ENCODE results near the gene TMPRSS3.

Gene TMPRSS3

DNA sequence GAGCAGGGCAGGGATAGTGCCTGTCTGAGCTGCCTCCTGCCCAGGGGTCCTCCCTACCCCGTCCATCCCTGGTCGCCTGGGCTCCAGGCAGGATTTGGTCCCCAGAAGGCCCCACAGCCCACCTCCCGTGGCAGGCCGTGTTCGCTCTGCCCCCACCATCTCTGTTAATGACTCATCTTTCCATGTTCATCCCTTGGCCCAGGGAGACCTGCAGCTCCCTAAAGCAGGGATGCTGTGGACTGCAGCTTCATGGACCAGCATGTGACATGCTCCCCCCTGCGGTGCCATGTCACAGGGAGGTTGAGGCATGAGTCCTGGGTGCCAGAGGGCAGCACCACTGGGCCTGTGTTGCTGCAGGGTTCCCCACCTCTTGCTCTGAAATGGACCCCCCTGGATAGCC lies 34.7 kb upstream of the TMPRSS3 start:
- FAIRE-seq (no peak), DNase-seq (ENCODE audit: insufficient read length, low spot score) (no peak)
- TF ChIP-seq SPI1 (IDR thresholded peaks at IDR 0.05; ENCODE audit: low read depth, low read length) (no peak), POLR2AphosphoS5 (IDR thresholded peaks at IDR 0.05; ENCODE audit: low read depth, low read length) (no peak), POU2F2 (IDR thresholded peaks at IDR 0.05; ENCODE audit: low read depth, low read length) (no peak)

DNA sequence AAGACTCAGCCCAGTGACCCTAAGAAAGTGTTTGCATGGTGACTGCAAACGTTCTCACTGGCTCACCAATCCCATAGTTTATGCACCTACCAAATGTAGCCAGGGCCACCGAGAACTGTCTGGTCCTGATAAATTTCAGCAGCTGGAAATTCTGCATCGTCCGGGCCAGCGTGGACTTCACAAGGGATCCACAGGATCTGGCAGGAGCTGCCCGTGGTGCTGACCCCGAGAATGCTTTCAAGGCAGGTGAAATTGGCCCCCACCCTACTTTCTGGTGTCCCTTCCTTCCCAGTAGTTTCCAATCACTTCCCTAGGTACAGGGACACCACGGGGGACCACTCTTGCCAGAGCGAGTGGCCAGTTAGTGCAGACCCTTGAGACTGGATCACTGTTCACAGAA lies 34.0 kb upstream of the TMPRSS3 start:
- DNase-seq (ENCODE audit: insufficient read length, low spot score) = no peak

DNA sequence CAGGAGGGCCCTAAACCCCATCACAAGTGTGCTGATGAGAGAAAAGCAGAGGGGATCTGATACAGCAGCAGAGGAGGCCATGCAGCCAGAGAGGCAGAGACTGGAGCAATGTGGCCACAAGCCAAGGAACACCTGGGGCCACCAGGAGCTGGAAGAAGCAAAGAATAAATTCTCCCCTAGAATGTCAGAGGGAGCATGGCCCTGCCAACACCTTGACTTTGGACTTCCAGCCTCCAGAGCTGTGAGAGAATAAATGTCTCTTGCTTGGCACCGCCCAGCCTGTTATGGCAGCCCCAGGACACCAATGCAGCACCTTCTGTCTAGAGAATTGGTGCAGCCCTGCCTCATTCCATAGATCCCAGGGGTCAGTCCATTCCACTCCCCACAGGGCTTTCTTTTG lies 33.2 kb upstream of the TMPRSS3 start:
- DNase-seq (ENCODE audit: insufficient read length, low spot score) (no peak), FAIRE-seq (no peak)
- TF ChIP-seq POLR2AphosphoS5 (IDR thresholded peaks at IDR 0.05; ENCODE audit: low read depth, low read length) (no peak), TAF1 (IDR thresholded peaks at IDR 0.05; ENCODE audit: low read depth, low read length) (no peak), POU2F2 (IDR thresholded peaks at IDR 0.05; ENCODE audit: low read depth, low read length) (no peak), SPI1 (IDR thresholded peaks at IDR 0.05; ENCODE audit: low read depth, low read length) (no peak), PAX5 (IDR thresholded peaks at IDR 0.05; ENCODE audit: insufficient read depth, low read length, severe bottlenecking) (no peak), POLR2A (IDR thresholded peaks at IDR 0.05; ENCODE audit: low read depth, low read length) (no peak)

More for the DNA sequence above, 34.0 kb upstream of the TMPRSS3 start:
- FAIRE-seq = no peak
- TF ChIP-seq TAF1 (IDR thresholded peaks at IDR 0.05; ENCODE audit: low read depth, low read length) (no peak), POLR2AphosphoS5 (IDR thresholded peaks at IDR 0.05; ENCODE audit: low read depth, low read length) (no peak)

- FAIRE-seq (no peak), DNase-seq (ENCODE audit: insufficient read length, low spot score) (no peak)
- TF ChIP-seq POLR2A (IDR thresholded peaks at IDR 0.05; ENCODE audit: low read depth, low read length) (no peak), POLR2AphosphoS5 (IDR thresholded peaks at IDR 0.05; ENCODE audit: low read depth, low read length) (no peak), TAF1 (IDR thresholded peaks at IDR 0.05; ENCODE audit: low read depth, low read length) (no peak), PAX5 (IDR thresholded peaks at IDR 0.05; ENCODE audit: insufficient read depth, low read length, severe bottlenecking) (no peak), SPI1 (IDR thresholded peaks at IDR 0.05; ENCODE audit: low read depth, low read length) (no peak), POU2F2 (IDR thresholded peaks at IDR 0.05; ENCODE audit: low read depth, low read length) (no peak)
These were observed 32.1 kb upstream of the TMPRSS3 start for GRCh38 chr21:42427809-42428419.

GRCh38 chr21:42426876-42427480 lies 31.1 kb upstream of the TMPRSS3 start:
- no peak for TF ChIP-seq TAF1 (IDR thresholded peaks at IDR 0.05; ENCODE audit: low read depth, low read length)
- no peak for TF ChIP-seq PAX5 (IDR thresholded peaks at IDR 0.05; ENCODE audit: insufficient read depth, low read length, severe bottlenecking)
- TF ChIP-seq POU2F2 (IDR thresholded peaks at IDR 0.05; ENCODE audit: low read depth, low read length) = no peak
- TF ChIP-seq POLR2A (IDR thresholded peaks at IDR 0.05; ENCODE audit: low read depth, low read length) = no peak
- no peak for TF ChIP-seq SPI1 (IDR thresholded peaks at IDR 0.05; ENCODE audit: low read depth, low read length)
- no peak for TF ChIP-seq POLR2AphosphoS5 (IDR thresholded peaks at IDR 0.05; ENCODE audit: low read depth, low read length)
- FAIRE-seq (no peak), DNase-seq (ENCODE audit: insufficient read length, low spot score) (no peak)

GRCh38 chr21:42426424-42426823 lies 30.6 kb upstream of the TMPRSS3 start:
- peak; percentile 29; the same call in 1 of the 2 replicates for TF ChIP-seq SPI1 (IDR thresholded peaks at IDR 0.05; ENCODE audit: low read depth, low read length)
- TF ChIP-seq POLR2AphosphoS5 (IDR thresholded peaks at IDR 0.05; ENCODE audit: low read depth, low read length) = no peak
- no peak for DNase-seq (ENCODE audit: insufficient read length, low spot score)
- FAIRE-seq = peak; percentile 89

DNA sequence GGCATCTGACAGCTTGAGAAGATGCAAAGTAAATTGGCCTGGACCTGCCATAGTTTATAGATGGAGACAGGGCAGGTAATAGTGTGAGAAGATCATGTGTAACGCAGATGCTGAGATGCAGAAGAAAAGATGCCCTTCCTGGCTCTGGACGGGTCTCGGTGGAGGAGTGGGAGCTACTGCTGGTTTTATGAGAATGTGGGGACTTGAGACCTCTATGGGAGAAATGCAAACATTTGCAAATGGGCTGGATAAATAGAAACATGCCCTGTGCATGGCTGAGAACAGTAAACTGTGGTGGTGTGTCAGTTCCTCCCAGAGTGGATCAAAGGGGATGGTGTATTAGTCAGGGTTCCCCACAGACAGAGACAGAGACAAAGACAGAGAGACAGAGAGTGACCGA lies 29.7 kb upstream of the TMPRSS3 start:
- FAIRE-seq = no peak
- TF ChIP-seq TAF1 (IDR thresholded peaks at IDR 0.05; ENCODE audit: low read depth, low read length) (no peak), POU2F2 (IDR thresholded peaks at IDR 0.05; ENCODE audit: low read depth, low read length) (peak; percentile 43; the same call in 1 of the 2 replicates), SPI1 (IDR thresholded peaks at IDR 0.05; ENCODE audit: low read depth, low read length) (peak; percentile 81), POLR2A (IDR thresholded peaks at IDR 0.05; ENCODE audit: low read depth, low read length) (0 out of 2 replicates have a peak, but pooled peaks have one; percentile 8)
- no peak for DNase-seq (ENCODE audit: insufficient read length, low spot score)

DNA sequence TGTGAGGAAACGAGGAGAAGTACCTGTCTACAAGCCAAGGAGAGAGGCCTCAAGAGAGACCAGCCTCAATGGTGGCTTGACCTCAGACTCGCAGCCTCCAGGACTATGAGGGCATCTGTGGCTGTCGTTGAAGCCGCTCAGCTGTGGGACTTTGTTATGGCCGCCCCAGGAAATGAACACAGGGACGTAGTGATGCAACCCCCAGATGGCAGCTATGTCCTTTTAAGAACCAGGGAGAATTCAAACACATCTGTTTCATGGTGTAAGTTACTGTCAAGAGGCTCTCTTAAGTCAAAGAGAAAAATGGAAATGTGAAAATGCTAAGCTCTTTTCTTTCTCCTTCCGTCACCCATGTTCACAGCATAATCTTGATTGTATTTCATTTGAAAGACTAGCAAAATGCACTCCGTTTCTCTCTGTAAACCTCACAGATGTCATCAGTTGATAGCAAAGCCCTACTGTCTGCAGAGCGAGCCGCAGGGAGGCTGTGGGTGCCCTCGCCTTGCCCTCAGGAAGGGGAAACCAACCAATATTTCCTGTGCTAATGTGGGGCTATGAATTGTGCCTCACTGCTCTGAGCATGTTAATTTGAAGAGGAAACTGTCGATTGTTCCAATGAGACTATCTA lies 29.2 kb upstream of the TMPRSS3 start:
- DNase-seq (ENCODE audit: insufficient read length, low spot score) = no peak
- 0 out of 2 replicates have a peak, but pooled peaks have one; percentile 6 for TF ChIP-seq POU2F2 (IDR thresholded peaks at IDR 0.05; ENCODE audit: low read depth, low read length)
- peak; percentile 55; the same call in 1 of the 2 replicates for TF ChIP-seq POLR2A (IDR thresholded peaks at IDR 0.05; ENCODE audit: low read depth, low read length)
- TF ChIP-seq POLR2AphosphoS5 (IDR thresholded peaks at IDR 0.05; ENCODE audit: low read depth, low read length) = no peak
- FAIRE-seq = peak; percentile 91

GRCh38 chr21:42423685-42424084 lies 27.8 kb upstream of the TMPRSS3 start:
- TF ChIP-seq SPI1 (IDR thresholded peaks at IDR 0.05; ENCODE audit: low read depth, low read length) (no peak), POLR2A (IDR thresholded peaks at IDR 0.05; ENCODE audit: low read depth, low read length) (no peak), PAX5 (IDR thresholded peaks at IDR 0.05; ENCODE audit: insufficient read depth, low read length, severe bottlenecking) (no peak), TAF1 (IDR thresholded peaks at IDR 0.05; ENCODE audit: low read depth, low read length) (no peak), POLR2AphosphoS5 (IDR thresholded peaks at IDR 0.05; ENCODE audit: low read depth, low read length) (no peak), POU2F2 (IDR thresholded peaks at IDR 0.05; ENCODE audit: low read depth, low read length) (no peak)
- FAIRE-seq (no peak), DNase-seq (ENCODE audit: insufficient read length, low spot score) (no peak)

- FAIRE-seq (peak; percentile 92), DNase-seq (ENCODE audit: insufficient read length, low spot score) (no peak)
- peak; percentile 53; the same call in 1 of the 2 replicates for TF ChIP-seq POU2F2 (IDR thresholded peaks at IDR 0.05; ENCODE audit: low read depth, low read length)
- TF ChIP-seq TAF1 (IDR thresholded peaks at IDR 0.05; ENCODE audit: low read depth, low read length) = peak; percentile 16; the same call in 1 of the 2 replicates
- TF ChIP-seq PAX5 (IDR thresholded peaks at IDR 0.05; ENCODE audit: insufficient read depth, low read length, severe bottlenecking) = no peak
These were observed 27.4 kb upstream of the TMPRSS3 start for GRCh38 chr21:42423197-42423675.
